HG03354 (cell line): ENCODE results near the gene MGMT.

Experiments
- ATAC-seq: cut with Tn5 transposase; IDR thresholded peaks from one replicate; pipeline ENCODE4 v1.9.1; 2021; ENCODE audit warnings: mild to moderate bottlenecking; ENCODE audit not compliant: unreplicated experiment, poor library complexity, severe bottlenecking

MGMT gene

DNA sequence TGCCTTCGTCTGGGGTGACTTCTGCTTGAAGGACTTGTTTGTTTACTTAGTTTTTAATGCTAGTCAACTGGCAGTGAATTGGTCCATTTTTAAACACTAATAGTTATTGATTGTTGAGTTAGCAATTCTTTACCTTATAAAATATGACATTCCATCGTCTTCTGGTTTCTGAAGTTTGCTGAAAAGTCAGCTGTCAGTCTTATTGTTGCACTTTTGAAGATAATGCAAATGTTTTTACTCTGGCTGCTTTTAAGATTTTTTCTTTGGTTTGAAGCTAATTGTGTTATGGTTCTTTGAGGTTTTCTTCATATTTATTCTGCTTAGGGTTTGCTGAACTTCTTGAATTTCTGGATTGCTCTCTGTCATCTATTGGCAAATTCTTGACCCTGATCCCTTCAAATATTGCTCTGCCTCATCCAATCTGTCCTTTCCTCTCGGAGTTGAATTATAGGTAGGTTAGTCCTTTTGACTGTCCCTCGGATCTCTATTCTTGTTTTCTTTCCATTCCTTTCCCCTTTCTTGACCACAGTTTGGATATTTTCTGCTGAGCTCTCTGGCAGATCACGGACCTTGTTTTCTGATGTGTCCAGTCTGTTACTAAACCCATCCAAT lies 24.2 kb downstream of the MGMT start:
- no peak for ATAC-seq

DNA sequence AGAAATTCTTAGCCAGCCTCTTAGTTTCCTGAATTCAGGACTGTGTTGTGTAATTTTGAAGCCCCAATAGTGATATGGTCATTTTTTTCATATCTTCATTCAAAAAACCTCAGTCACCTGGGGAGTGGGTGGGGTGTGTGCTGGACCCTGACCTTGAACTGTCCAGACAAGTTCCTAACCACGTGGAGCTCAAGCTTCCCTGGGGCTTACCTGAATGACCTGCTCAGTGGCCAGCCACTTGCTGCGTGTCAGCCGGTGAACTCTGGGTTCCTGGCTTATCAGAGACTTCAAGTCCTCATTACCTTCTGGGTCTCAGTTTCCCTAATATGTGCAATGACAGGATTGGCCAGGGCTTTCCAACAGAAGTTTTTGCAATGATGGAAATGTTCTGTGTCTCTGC lies 27.1 kb downstream of the MGMT start:
- ATAC-seq: no peak

DNA sequence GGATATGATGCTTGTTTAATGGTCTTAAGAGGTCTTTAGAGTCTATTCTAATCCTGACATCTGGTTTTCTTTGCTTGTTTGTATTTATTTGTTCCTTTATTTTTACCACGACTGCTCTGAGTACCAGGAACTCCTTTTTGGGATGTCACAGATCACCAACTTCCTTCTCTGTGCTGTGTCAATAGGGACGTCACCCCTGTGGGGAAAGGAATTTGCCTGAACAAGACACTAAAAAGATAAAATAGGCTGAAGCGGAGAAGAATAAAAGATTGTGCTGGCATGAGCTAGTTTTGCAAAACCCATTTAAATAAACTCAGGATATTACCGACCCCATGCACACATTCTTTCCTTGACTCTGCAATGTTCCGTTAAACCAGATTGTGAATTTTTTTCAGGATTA lies 27.7 kb downstream of the MGMT start:
- ATAC-seq: no peak

DNA sequence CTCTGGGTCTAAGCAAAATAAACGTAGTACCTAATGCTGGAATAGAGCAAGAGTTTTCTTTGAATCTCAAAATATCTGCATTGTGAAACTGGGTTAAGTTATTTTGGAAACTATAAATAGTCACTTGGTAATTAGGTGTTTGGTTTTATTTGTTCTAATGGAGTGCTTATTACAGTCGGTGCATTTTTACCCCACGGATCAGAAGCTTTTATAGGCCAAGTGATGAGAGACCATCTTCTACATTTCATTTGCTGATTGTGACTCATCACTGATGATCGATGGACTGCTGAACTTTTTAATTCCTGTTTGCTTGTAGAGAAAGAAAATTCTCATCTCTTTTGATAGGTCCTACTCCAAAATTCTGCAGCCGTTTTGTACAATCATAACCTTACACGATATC lies 28.2 kb downstream of the MGMT start:
- ATAC-seq: no peak

DNA sequence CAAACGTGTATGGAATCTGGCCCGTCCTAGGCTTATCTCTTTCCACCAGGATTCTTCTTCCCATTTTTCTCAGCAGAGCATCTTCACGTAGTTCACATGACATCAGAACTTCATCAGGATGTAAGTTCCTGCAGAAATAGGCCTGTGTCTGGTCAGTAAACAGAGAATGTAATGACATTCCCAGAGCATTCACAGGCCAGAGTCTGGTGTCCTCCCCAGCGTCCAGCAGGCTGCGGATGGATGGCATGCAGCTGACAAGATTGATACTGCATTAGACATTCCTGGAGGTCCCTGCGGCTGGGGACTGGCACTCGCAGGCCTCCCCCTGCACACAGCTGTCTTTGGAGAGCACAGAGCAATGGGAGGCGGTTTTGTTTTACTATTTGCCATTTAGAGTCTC lies 28.7 kb downstream of the MGMT start:
- ATAC-seq: no peak

DNA sequence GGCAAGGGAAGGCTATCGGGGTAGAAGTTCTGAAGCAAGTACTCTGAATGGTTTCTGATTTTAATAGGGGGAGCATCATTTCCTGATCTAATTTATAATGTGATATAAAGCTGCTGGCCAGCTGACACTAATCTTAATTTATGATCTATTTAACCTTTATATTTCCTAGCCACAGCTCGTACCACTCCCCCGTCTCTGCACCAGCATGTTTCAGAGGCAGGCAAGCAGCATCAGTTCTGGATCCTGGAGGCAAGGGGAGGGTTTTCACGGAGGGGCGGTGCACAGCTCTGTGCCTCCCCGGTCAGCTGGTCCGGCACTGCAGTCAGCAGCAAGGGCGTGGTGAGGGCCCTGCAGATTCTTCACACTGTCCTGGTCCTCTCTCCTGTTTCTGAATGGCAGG lies 30.0 kb downstream of the MGMT start:
- no peak for ATAC-seq

DNA sequence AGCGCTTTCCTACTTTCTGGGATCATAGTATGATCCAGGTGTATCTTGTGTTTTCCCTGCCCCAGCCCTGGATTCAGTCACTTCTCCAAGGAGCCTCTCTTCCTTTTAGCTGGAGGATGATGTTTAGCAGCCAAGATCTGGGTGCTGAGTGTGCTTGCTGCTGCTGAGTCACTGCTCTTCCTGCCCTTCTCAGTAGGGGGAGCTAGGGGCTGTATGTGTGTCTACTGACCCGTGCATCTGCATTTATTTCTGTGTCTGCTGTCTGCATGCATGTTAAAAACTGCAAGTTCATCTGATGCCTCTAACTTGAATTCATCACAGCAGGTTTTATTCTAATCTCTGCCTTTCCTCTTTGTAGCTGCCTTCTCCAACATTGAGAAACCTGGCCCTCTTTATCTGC lies 31.6 kb downstream of the MGMT start:
- no peak for ATAC-seq

DNA sequence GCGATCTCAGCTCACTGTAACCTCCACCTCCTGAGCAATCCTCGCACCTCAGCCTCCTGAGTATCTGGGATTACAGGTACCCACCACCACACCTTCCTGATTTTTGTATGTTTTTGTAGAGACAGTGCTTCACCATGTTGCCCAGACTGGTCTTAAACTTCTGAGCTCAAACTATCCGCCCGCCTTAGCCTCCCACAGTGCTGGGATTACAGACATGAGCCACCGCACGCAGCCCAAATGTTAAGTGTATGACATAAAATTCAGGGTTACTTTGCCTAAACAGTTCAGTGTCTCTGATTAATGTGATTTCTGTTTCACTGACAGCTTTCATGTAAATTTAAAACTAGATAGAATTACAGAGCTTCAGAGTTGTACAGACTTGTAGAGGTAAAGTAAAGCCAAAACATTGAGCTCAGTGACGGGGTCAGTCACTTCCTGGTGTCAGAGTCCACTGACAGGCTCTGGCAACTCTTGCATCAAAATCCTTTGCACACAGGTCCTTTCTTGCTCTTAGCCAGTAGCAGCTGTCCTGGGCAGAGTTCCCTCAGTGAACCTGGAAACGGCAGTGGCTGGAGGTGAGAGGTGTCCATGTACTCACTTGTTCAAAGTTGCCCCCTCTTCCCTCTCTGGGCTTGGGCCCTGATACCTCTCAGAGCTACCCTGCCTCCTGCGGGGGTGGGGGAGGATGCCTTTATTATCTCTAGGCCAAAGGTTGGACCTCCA lies 33.7 kb downstream of the MGMT start:
- no peak for ATAC-seq

DNA sequence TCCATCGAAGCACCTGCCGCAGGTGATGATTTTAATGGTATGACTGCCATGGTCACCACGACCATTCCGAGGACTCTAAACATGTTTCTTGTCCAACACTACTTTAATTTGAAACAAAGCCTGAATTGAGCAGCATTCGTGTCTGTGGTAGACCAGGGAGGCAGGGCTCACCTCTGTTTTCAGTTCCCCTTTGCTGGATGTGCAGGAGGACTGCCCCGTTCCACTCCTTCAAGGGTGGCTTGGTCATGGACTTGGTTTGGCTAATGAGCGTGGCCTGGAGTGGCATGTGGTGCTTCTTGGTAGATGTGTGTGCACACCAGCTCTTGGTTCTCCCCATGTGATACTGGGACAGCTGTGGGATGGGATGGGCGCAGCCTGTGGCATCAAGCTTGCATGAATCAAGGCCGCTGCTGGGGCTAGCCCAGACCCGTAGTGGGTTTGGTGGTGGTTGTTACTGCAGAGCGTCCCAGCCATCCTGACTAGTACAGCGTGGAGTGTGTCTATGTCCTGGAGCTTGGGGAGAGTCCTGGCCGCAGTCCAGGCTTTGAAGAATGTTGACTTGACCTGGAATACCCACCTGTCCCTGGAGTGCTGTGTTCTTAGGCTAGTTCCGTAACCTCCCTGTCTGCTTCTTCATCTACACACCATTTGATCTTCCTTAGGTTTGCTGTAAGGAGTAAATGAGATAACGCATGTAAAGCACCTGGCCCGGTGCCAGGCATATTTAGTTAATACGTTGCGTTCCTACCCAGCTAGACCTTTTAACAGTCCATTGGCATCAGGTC lies 34.8 kb downstream of the MGMT start:
- peak; percentile 96 for ATAC-seq

DNA sequence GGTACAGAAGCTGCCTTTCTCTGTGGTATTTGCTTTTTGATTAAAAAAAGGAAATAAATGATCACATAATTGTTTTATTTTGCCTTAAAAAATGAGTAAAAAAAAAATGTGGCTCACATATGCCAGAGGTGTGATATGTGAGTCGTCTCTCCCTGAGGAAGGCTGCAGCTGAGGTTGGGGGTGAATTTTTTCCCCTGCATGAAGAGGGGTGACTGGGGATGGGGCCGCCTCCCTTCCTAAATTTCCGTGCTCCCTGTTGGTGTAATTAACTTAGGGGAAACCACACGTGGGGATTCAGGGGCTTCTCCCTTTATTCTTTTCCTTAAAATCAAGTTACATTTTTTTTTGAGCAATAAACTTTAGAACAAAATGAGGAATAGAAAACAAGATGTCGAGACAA lies 35.4 kb downstream of the MGMT start:
- ATAC-seq: no peak

DNA sequence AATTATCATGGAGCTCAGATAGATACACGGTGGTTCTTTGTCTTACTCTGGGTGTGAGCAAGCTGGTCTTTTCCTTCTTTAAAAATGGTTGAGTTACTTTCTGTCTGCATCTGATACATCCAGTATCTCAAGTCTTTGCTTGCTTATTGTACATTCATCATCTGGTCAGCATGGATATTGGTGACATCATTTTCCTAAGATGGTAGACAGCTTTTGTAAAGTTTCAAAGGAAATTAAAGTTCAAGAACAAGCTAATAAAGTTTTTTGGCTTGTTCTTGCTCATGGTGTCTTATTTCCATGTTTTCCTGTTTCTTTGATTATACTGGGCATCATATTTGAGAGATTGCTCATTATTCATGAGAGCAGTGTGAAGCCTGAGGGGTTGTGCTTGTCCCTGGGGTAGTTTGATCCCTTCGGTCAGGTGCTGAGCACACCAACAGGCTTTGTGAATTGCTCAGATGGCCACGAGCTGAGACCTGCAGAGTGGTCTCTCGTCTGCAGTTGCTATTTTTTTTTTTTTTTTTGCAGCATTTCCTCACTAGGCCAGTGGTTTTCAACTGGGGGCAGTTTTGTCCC lies 38.5 kb downstream of the MGMT start:
- ATAC-seq: no peak

DNA sequence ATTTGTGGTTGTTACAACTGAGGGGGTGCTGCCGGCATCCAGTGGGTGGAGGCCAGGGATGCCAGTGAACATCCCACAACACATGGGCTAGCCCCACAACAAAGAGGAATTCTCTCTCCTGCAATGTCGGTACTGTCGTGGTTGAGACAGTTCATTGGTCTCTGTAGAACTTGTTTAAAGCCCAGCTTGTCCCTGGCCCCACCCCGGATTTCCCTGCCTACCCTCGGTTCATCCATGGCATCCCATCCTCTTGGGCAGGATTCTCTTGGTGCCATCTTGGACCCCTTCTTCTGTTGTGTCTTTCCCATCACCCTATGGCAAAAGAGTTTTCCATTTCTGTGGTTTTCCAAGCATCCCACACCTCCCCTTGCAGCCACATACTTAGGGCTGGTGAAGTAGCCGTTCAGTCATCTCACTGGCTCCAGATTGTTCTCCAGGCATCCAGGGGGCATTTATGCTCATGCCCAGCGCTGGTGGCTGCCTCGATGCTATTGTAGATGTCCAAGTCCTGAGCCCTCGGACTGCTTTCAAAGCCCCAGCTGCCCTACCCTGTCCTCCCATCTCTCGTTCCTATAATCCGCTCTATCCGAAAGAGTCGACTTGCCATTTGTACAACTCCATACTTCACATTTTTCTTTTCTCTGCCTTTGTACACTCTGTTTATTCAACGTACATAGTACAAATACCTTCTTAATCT lies 39.2 kb downstream of the MGMT start:
- ATAC-seq: no peak

DNA sequence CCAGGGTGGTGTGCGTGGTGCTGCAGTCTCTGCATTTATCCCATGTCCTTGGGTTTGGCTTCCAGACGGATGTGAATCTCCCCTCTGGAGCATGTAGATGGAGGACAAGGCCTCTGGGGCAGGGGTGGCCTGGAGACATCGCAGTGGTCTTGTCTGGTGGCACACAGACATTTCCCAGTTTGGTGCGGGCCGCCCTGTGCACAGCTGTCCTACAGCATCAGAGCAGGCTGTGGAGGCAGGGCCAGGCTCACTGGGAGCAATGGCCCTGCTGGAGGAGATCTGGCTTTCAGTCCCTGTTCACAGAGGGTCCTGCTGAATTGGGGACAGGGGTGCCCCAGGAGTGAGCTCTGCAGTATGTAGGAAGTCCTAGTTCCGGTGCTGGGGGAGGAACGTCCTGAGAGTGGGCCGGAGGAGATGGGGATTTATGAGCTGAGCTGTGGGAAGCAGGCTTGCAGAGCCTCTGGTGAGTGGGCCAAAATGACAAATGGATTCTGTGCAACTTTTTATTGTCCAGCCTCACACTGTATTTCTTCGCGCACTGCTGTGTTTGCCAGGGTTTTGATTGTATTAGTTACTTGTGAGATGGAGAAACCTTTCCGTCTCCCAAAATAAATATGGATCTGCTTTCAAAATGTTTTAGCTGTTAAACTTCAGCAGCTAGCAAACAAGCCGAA lies 40.3 kb downstream of the MGMT start:
- ATAC-seq: no peak

DNA sequence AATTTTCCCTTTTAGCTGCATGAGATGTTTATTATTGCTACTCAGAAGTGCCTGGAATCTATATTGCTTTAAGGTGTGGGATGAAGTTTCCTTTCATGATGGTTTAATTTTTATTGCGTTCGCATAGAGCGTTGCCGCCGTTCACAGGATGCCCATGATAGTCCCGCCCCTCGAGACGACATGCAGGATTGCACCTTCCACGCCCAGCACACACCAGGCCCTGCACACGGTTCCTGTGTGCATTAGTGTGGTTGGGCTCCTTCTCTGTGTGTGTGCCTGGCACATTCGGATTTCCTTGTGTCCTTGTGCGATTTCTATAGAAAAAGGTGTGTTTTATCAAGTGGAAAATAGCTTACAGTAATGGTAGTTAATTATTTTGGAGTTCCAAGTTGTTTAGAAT lies 42.1 kb downstream of the MGMT start:
- ATAC-seq: no peak

DNA sequence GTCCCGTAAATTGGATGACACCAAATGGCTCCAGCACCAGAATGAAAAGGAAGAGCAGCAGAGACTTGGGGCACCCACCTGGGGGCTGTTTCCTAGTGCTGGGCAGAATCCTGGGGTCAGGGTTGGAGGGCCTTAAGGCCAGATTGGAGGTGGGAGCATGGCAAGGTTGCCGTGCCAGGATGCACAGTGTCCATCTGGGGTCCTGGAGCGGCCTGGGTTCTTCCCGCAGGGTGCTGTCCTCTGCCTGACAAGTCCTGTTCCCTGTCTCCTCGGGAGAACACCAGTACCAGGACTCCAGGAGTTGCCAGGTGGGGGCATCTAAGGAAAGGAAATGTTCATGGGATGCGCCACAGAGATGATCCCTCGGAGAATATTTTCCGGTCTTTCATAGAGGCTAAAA lies 42.8 kb downstream of the MGMT start:
- ATAC-seq: no peak

DNA sequence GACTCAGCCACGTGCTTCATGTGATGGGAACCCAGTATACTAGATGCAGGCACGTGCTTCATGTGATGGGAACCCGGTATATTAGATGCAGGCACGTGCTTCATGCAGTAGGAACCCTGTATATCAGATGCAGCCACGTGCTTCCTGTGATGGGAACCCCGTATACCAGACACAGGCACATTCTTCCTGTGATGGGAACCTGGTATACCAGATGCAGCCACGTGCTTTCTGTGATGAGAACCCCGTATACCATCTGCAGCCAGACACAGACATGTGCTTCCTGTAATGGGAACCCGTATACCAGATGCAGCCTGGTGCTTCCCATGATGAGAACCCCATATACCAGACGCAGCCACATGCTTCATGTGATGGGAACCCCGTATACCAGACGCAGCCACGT lies 44.0 kb downstream of the MGMT start:
- no peak for ATAC-seq

DNA sequence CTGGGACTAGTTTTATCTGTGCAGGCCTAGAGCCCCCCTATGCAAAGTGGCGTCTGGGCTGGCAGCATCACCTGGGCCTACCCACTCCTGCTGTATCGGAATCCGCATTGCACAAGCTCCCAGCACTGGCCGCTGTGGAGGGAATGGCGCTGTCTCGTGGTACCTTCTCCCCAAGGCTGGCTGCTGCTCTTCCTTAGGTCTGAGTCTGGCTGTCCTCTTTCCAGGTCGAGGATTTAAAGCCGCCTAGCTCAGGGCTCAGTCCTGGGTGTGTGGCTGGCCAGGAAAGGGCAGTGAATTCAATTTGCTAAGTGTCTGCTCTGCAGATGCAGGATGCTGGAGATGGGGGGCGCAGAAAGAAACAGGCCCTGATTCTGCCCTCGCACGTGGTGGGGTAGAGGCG lies 44.7 kb downstream of the MGMT start:
- no peak for ATAC-seq

DNA sequence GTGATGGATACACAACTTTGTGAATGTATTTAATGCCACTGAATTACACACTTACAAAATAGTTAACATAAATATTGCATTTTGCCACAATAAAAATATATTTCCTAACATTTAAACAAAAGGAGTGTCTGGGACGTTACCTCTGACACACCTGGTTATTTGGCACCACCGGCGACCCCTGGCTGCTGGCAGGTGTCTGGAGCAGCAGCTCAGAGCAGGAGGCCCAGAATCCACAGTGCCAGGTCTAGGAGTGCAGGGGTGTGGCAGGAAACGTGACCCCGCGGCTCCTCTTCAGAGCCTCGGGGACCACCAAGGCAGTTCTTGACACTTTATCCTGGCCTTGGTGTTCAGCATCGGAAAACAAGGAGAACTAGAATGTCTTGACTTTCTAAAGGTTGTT lies 46.3 kb downstream of the MGMT start:
- no peak for ATAC-seq

DNA sequence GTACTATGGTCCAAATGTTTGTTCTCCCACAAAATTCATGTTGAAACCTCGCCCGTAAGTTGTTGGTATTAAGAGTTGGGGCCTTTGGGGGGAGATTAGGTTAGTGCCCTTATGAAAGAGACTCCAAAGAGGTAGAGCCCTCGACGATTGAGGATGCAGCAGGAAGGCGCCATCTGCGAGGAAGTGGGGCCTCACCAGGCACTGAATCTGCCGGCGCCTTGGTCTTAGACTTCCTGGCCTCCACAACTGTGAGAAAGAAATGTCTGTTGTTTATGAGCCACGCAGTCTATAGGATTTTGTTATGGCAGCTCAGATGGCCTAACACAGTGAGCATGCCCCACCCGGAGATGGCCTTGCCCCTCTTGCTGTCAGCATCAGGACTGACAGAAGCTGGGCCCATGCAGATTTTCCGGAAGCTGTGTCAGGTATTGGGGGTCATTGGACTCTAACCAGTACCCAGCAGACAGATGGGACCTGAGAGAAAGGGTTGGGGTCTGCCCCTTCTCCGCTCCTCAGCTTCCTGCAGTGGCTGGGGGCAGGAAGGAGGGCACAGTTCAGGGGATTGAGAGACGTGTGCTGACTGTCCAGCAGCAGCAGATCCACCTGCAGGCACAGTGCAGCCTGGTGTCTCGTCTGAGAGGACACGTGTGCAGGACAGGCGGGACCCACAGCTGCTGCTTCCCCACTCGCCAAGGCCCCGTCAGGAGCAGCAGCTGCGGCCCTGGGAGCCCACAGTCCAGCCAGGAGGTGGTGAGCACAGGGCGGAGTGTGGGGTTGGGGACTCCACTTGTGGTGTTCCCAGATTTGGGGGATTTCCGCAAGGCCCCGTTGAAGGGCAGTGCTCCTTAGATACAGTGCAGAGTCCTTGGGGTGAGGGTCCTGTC lies 47.8 kb downstream of the MGMT start:
- no peak for ATAC-seq
